ENCODE measurements around the gene MED19. TPM values are rescaled to one million over a fixed set of nuclear protein-coding genes. Genes with fewer than 3 reads are reported as not detected.

MED19 gene
- total and polyA plus RNA-seq, 8 donors = 2.5 to 11.5 (median 5.6) TPM

- DNase-seq (no peak), ATAC-seq (peak in 3 of 4 donors; percentile 5 to 17 (median 8)), FAIRE-seq (no peak)
- intact Hi-C loops (cut with DNase I) = loop anchor here in 1 of 3 donors (5.0 kb wide), 1 partner anchor 51 kb away; no protein-coding TSS in a partner anchor
- Histone ChIP-seq H3K36me3 (no peaks in the 10 kb centered on the region), H3K4me3 (no peak overlapping the region), H3K9me3 (no peaks in the 10 kb centered on the region), H3K27ac (no peak overlapping the region), H3K4me1 (peaks cover 0 to 5% (median 4%) of the 10 kb centered on the region in 3 donors), H3K27me3 (no peaks in the 10 kb centered on the region)
- no peak for TF ChIP-seq CTCF (IDR thresholded peaks at IDR 0.05)
Observed at GRCh38 chr11:57751176-57751575, 39.2 kb upstream of the MED19 start.

GRCh38 chr11:57746920-57747319 lies 34.9 kb upstream of the MED19 start:
- peaks cover 0 to 21% (median 9%) of the 10 kb centered on the region in 3 donors for H3K36me3 ChIP-seq
- no peak overlapping the region for H3K27ac ChIP-seq
- WGBS, 2 donors = 92 to 96% methylated on average over 1 of the region's 1 CpG
- FAIRE-seq (no peak), ATAC-seq (no peak), DNase-seq (no peak)
- no peaks in the 10 kb centered on the region for H3K27me3 ChIP-seq
- TF ChIP-seq CTCF (IDR thresholded peaks at IDR 0.05) = no peak
- peaks cover 5 to 13% (median 12%) of the 10 kb centered on the region in 3 donors for H3K4me1 ChIP-seq
- H3K9me3 ChIP-seq = no peaks in the 10 kb centered on the region
- intact Hi-C loops (cut with DNase I) = no loop called here
- H3K4me3 ChIP-seq = no peak overlapping the region

GRCh38 chr11:57745206-57745605 lies 33.2 kb upstream of the MED19 start:
- no peaks in the 10 kb centered on the region for H3K9me3 ChIP-seq
- DNase-seq = no peak
- no peak overlapping the region for H3K4me3 ChIP-seq
- H3K36me3 ChIP-seq = peaks cover 0 to 21% (median 9%) of the 10 kb centered on the region in 3 donors
- H3K27ac ChIP-seq = no peak overlapping the region
- WGBS, 2 donors = 82 to 90% methylated on average over 5 of the region's 5 CpGs
- FAIRE-seq = no peak
- ATAC-seq = no peak
- intact Hi-C loops (cut with DNase I) = no loop called here
- no peaks in the 10 kb centered on the region for H3K27me3 ChIP-seq
- H3K4me1 ChIP-seq = peaks cover 5 to 10% (median 9%) of the 10 kb centered on the region in 3 donors
- no peak for TF ChIP-seq CTCF (IDR thresholded peaks at IDR 0.05)

- H3K9me3 ChIP-seq = no peaks in the 10 kb centered on the region
- intact Hi-C loops (cut with DNase I) = no loop called here
- no peak overlapping the region for H3K27ac ChIP-seq
- H3K27me3 ChIP-seq = no peaks in the 10 kb centered on the region
- WGBS, 2 donors = 72 to 84% methylated on average over 2 of the region's 2 CpGs
- H3K36me3 ChIP-seq = peaks cover 0 to 21% (median 9%) of the 10 kb centered on the region in 3 donors
- FAIRE-seq (no peak), DNase-seq (no peak), ATAC-seq (no peak)
- TF ChIP-seq CTCF (IDR thresholded peaks at IDR 0.05) = no peak
- no peak overlapping the region for H3K4me3 ChIP-seq
- H3K4me1 ChIP-seq = peaks cover 5 to 10% (median 9%) of the 10 kb centered on the region in 3 donors
Observed at GRCh38 chr11:57744357-57744756, 32.3 kb upstream of the MED19 start.

GRCh38 chr11:57742087-57742452 lies 30.1 kb upstream of the MED19 start:
- 3% methylated on average over 10 of the region's 10 CpGs for WGBS, 2 donors
- no peak for DNase-seq
- FAIRE-seq = no peak
- Histone ChIP-seq H3K36me3 (peaks cover 0 to 21% (median 14%) of the 10 kb centered on the region in 3 donors), H3K27ac (peak overlapping the region; percentile 77 to 92 (median 87)), H3K4me3 (peak overlapping the region; percentile 76 to 91 (median 88)), H3K4me1 (peaks cover 5 to 10% (median 9%) of the 10 kb centered on the region in 3 donors), H3K9me3 (no peaks in the 10 kb centered on the region), H3K27me3 (no peaks in the 10 kb centered on the region)
- intact Hi-C loops (cut with DNase I) = no loop called here
- TF ChIP-seq CTCF (IDR thresholded peaks at IDR 0.05) = no peak
- no peak for ATAC-seq
